ENCODE data around the gene LRRTM3. TPM values are rescaled to one million over a fixed set of nuclear protein-coding genes. Genes with fewer than 3 reads are reported as not detected.

LRRTM3 gene
- polyA plus RNA-seq (2011; rRNA removed) (not detected in 2 replicates), polyA minus RNA-seq (2011; rRNA and poly(A)+ RNA removed) (not detected in 2 replicates)

GRCh38 chr10:66925896-66926715 lies at the start of gene LRRTM3:
LRRTM3 (plus strand) TSS chr10:66926036.
- POLR2A ChIA-PET: no interaction called here

GRCh38 chr10:66877361-66877760 lies 48.5 kb upstream of the LRRTM3 start:
- Histone ChIP-seq H3K36me3 (ENCODE audit: control insufficient read depth, insufficient read depth, low read length) (no peaks in the 10 kb centered on the region), H3K4me3 (ENCODE audit: low read depth, low read length) (no peak overlapping the region), H3K27me3 (ENCODE audit: control insufficient read depth, insufficient read depth, low read length) (no peaks in the 10 kb centered on the region)
- CTCF ChIA-PET: no interaction called here
- DNase-seq (ENCODE audit: low read depth): no peak
- TF ChIP-seq CTCF (IDR thresholded peaks at IDR 0.05; ENCODE audit: insufficient read depth, low read depth, low read length): no peak
- POLR2A ChIA-PET: no interaction called here

More at GRCh38 chr10:66925896-66926715, at the start of gene LRRTM3:
- Histone ChIP-seq H3K36me3 (ENCODE audit: control insufficient read depth, insufficient read depth, low read length) (no peaks in the 10 kb centered on the region), H3K4me3 (ENCODE audit: low read depth, low read length) (no peak within 1 kb of the TSS), H3K27me3 (ENCODE audit: control insufficient read depth, insufficient read depth, low read length) (peaks cover 8% of the 10 kb centered on the region; the same call in 1 of the 2 replicates)
- CTCF ChIA-PET: interaction anchor here (0.7 to 1.3 kb wide), 4 partner anchors 10 to 173 kb away, joined by 3 to 5 read pairs (median 4); no protein-coding TSS in a partner anchor
- no peak for DNase-seq (ENCODE audit: low read depth)
- TF ChIP-seq CTCF (IDR thresholded peaks at IDR 0.05; ENCODE audit: insufficient read depth, low read depth, low read length): peak; percentile 76

GRCh38 chr10:66880292-66880691 lies 45.5 kb upstream of the LRRTM3 start:
- TF ChIP-seq CTCF (IDR thresholded peaks at IDR 0.05; ENCODE audit: insufficient read depth, low read depth, low read length): no peak
- H3K36me3 ChIP-seq (ENCODE audit: control insufficient read depth, insufficient read depth, low read length): no peaks in the 10 kb centered on the region
- no peak overlapping the region for H3K4me3 ChIP-seq (ENCODE audit: low read depth, low read length)
- DNase-seq (ENCODE audit: low read depth): no peak
- POLR2A ChIA-PET: interaction anchor here (0.6 kb wide), 1 partner anchor 1446 kb away, joined by 3 read pairs; no protein-coding TSS in a partner anchor
- no peaks in the 10 kb centered on the region for H3K27me3 ChIP-seq (ENCODE audit: control insufficient read depth, insufficient read depth, low read length)
- CTCF ChIA-PET: interaction anchor here (0.6 to 1.2 kb wide), 2 partner anchors 18 to 489 kb away, joined by 3 to 4 read pairs; no protein-coding TSS in a partner anchor

GRCh38 chr10:66880826-66881225 lies 45.0 kb upstream of the LRRTM3 start:
- CTCF ChIA-PET: interaction anchor here (1.2 kb wide), 1 partner anchor 18 kb away, joined by 4 read pairs; no protein-coding TSS in a partner anchor
- Histone ChIP-seq H3K36me3 (ENCODE audit: control insufficient read depth, insufficient read depth, low read length) (no peaks in the 10 kb centered on the region), H3K27me3 (ENCODE audit: control insufficient read depth, insufficient read depth, low read length) (no peaks in the 10 kb centered on the region), H3K4me3 (ENCODE audit: low read depth, low read length) (no peak overlapping the region)
- POLR2A ChIA-PET: no interaction called here
- no peak for DNase-seq (ENCODE audit: low read depth)
- TF ChIP-seq CTCF (IDR thresholded peaks at IDR 0.05; ENCODE audit: insufficient read depth, low read depth, low read length): no peak

GRCh38 chr10:66881814-66882213 lies 44.0 kb upstream of the LRRTM3 start:
- Histone ChIP-seq H3K27me3 (ENCODE audit: control insufficient read depth, insufficient read depth, low read length) (no peaks in the 10 kb centered on the region), H3K36me3 (ENCODE audit: control insufficient read depth, insufficient read depth, low read length) (no peaks in the 10 kb centered on the region), H3K4me3 (ENCODE audit: low read depth, low read length) (no peak overlapping the region)
- DNase-seq (ENCODE audit: low read depth): no peak
- no peak for TF ChIP-seq CTCF (IDR thresholded peaks at IDR 0.05; ENCODE audit: insufficient read depth, low read depth, low read length)
- CTCF ChIA-PET: no interaction called here
- POLR2A ChIA-PET: interaction anchor here (0.6 kb wide), 1 partner anchor 10 kb away, joined by 3 read pairs; no protein-coding TSS in a partner anchor

All from BJ (cell line).